H1 (cell line): Measurements from ENCODE around the gene DHRS7B. TPM values are rescaled to one million over a fixed set of nuclear protein-coding genes. Genes with fewer than 3 reads are reported as not detected.

Experiments
- polyA plus RNA-seq, 7 experiments: library from polyadenylated mRNA; depleted of rRNA in 3 of 7; stranded (reverse) in 5 of 7; unstranded in 2 of 7; fragments of >200 nt in 5 of 7; fragments of 200-250 nt in 2 of 7; gene quantifications; 1 replicate in 5 of 7; 2 replicates in 1 of 7; 4 replicates in 1 of 7; pipeline versions ENCODE4 v1.2.1 to v1.2.3, GENCODE V29; 2011 to 2013; ENCODE audit warnings: missing spikeins in 2 of 7, mixed read lengths in 2 of 7
- small RNA-seq: library from polyadenylated mRNA; stranded (forward); fragments of <200 nt; extraction: miRNeasy Mini kit (QIAGEN cat#:217004); gene quantifications from one replicate; pipeline ENCODE3, GENCODE V24; 2013; ENCODE audit not compliant: insufficient read depth
- total RNA-seq: library from RNA; stranded (reverse); fragmentation: NEBNext Ultra II Directional; extraction: Animal tissue kit (Norgen Biotek cat#: 25700); gene quantifications from 2 replicates; pipeline ENCODE4 v1.2.1, GENCODE V29; 2021

Gene DHRS7B
- total and polyA plus RNA-seq, 2 of the 8 experiments (the other 6 are each of a cell fraction or from before 2014, with no cell fraction given): 11.0 to 27.9 TPM

Small RNA genes within 50 kb of the gene (small RNA-seq; reads per million reads assigned to genes)
- not detected for gene RN7SL426P

Other genes with a start within 250 kb of the DHRS7B start
- 316 and 321 TPM in 2 replicates for gene USP22, start 84.0 kb upstream of the DHRS7B start, total RNA-seq
- gene USP22, start 84.0 kb upstream of the DHRS7B start, polyA plus RNA-seq (2011; rRNA removed): 221 and 365 TPM in 2 replicates
- gene TMEM11, start 87.2 kb downstream of the DHRS7B start, total RNA-seq: 33.3 and 34.2 TPM in 2 replicates
- 90.4 and 133 TPM in 2 replicates for gene TMEM11, start 87.2 kb downstream of the DHRS7B start, polyA plus RNA-seq (2011; rRNA removed)
- gene NATD1, start 126.4 kb downstream of the DHRS7B start, total RNA-seq: 7.5 and 8.4 TPM in 2 replicates
- 5.4 and 8.8 TPM in 2 replicates for gene NATD1, start 126.4 kb downstream of the DHRS7B start, polyA plus RNA-seq (2011; rRNA removed)
- 32.4 and 33.5 TPM in 2 replicates for gene MAP2K3, start 157.7 kb downstream of the DHRS7B start, total RNA-seq
- 16.9 and 24.3 TPM in 2 replicates for gene MAP2K3, start 157.7 kb downstream of the DHRS7B start, polyA plus RNA-seq (2011; rRNA removed)
- gene KCNJ12, start 249.4 kb downstream of the DHRS7B start, total RNA-seq: 1.3 and 1.5 TPM in 2 replicates
- 1.2 and 1.7 TPM in 2 replicates for gene KCNJ12, start 249.4 kb downstream of the DHRS7B start, polyA plus RNA-seq (2011; rRNA removed)